Muscle of leg (tissue), 11 donors: ENCODE measurements around the gene RING1. TPM values are rescaled to one million over a fixed set of nuclear protein-coding genes. Genes with fewer than 3 reads are reported as not detected.

Experiments
- DNase-seq: peaks from one replicate; pipeline ENCODE4 v3.0.0; 2013
- H3K27ac ChIP-seq: one replicate; pipeline ENCODE4 v1.5.1; 2013; ENCODE audit warnings: mild to moderate bottlenecking, low read length, control low read depth
- H3K27me3 ChIP-seq: one replicate; pipeline ENCODE4 v1.6.1; 2013; ENCODE audit warnings: low read length; ENCODE audit not compliant: control insufficient read depth, insufficient read depth
- H3K36me3 ChIP-seq: one replicate; pipeline ENCODE4 v1.6.1; 2013; ENCODE audit warnings: low read length; ENCODE audit not compliant: control insufficient read depth, insufficient read depth
- H3K4me1 ChIP-seq: one replicate; pipeline ENCODE4 v1.6.1; 2013; ENCODE audit warnings: low read length; ENCODE audit not compliant: control insufficient read depth, insufficient read depth
- H3K4me3 ChIP-seq: one replicate; pipeline ENCODE4 v1.5.1; 2013; ENCODE audit warnings: low read length, control low read depth
- H3K9me3 ChIP-seq: replicated peaks from 2 replicates; pipeline ENCODE4 v1.6.1; 2013; ENCODE audit warnings: low read depth, low read length; ENCODE audit not compliant: control insufficient read depth
- WGBS: methylation state at CpG from one replicate; pipeline ENCODE4 v1.1.5; 2013; ENCODE audit warnings: missing lambda C conversion rate; ENCODE audit not compliant: insufficient coverage; 5-methylcytosine and 5-hydroxymethylcytosine counted together
- polyA plus RNA-seq, 8 donors: library from polyadenylated mRNA; unstranded; fragments of 120-200 nt; gene quantifications; one replicate each; pipeline versions ENCODE4 v1.2.1 to v1.2.3, GENCODE V29; 2013; ENCODE audit warnings: inconsistent platforms in 1 of 8, low replicate concordance in 1 of 8; ENCODE audit not compliant: insufficient read length in 8 of 8, insufficient read depth in 1 of 8
- total RNA-seq: library from RNA; stranded (reverse); fragments of 120-200 nt; gene quantifications from one replicate; pipeline ENCODE4 v1.2.4, GENCODE V29; 2013

The RING1 gene
- total and polyA plus RNA-seq, 9 donors, result 22.8 to 46.6 (median 38.5) TPM

DNA sequence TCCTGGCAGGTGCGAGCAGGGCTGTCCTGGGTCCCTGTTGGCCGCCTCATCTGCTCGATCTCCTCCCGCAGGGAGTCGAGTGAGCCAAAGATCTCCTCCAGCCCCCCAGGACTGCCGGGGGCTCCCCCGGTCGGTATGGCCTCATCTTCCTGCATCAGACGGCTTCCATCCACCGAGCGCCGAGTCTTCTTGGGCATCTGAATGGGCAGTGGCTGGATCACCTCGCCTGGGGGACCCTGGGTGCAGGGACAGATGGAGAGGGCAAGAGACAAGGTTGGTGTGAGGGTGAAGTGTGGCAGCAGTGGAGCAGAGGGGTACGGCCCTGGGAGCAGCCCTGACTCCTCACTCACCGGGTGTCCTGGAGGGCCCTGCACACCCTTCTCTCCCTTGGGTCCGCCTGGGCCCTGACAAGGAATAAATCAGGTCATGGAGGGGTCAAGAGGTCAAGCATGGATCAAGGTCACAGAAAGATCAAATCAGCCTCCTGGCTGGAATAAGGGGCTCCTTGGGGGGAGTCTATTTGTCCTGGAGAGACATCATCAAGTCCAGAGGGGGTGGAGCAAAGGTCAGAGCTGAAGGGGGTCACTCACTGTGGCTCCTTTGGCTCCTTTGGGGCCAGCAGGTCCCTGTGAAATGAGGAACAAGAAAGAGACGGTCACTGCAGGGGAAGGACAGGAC, 42.6 kb upstream of the RING1 start:
- peaks cover 3% of the 10 kb centered on the region for H3K27me3 ChIP-seq
- H3K4me1 ChIP-seq, result peaks cover 17% of the 10 kb centered on the region
- H3K9me3 ChIP-seq, result no peaks in the 10 kb centered on the region
- 70% methylated on average over 12 of the region's 17 CpGs for WGBS
- no peak overlapping the region for H3K27ac ChIP-seq
- peaks cover 8% of the 10 kb centered on the region for H3K36me3 ChIP-seq
- DNase-seq, result no peak
- H3K4me3 ChIP-seq, result no peak overlapping the region

DNA sequence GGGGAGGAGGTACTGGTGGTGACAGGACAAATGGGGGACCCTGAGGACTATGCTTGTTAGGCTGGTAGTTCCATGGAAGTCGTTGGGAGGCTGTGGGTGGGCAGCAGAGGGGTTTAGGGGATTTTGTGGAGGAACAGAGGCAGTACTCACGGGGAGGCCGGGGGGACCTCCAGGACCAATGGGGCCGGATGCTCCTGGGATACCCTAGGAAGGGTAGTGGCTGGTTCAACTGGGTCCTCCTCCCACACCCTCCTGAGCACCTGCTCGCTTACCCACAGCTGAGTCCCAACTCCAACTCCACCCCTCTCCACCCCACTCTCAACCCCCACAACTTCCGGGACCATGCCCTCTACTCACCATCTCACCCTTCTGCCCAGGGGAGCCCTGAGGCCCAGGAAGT, 41.9 kb upstream of the RING1 start:
- Histone ChIP-seq H3K36me3 (peaks cover 12% of the 10 kb centered on the region), H3K9me3 (no peaks in the 10 kb centered on the region), H3K27me3 (peaks cover 3% of the 10 kb centered on the region), H3K27ac (no peak overlapping the region), H3K4me3 (no peak overlapping the region), H3K4me1 (peaks cover 13% of the 10 kb centered on the region)
- DNase-seq, result no peak
- 20% methylated on average over 1 of the region's 6 CpGs for WGBS

DNA sequence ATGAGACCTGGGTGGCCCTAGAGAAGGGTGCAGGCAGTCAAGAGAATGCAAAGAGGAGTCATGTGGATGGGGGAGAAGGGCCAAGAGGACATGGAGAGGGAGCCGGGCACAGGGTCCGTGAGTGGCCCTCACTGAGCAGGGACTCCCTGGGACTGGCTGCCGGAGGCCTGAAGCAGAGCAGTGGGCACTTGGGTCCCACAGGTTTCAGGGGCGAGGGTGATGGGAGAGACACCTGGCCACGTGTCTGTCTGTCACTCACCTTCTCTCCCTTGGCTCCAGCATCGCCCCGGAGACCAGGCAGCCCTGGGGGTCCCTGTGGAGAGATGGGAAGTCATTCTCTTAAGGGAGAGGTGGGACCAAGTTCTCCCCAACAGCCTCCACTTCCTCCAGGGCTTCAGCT, 41.5 kb upstream of the RING1 start:
- Histone ChIP-seq H3K27ac (no peak overlapping the region), H3K9me3 (no peaks in the 10 kb centered on the region), H3K27me3 (peaks cover 3% of the 10 kb centered on the region), H3K4me3 (no peak overlapping the region), H3K36me3 (peaks cover 12% of the 10 kb centered on the region), H3K4me1 (peaks cover 10% of the 10 kb centered on the region)
- no peak for DNase-seq
- WGBS, result 72% methylated on average over 4 of the region's 7 CpGs

DNA sequence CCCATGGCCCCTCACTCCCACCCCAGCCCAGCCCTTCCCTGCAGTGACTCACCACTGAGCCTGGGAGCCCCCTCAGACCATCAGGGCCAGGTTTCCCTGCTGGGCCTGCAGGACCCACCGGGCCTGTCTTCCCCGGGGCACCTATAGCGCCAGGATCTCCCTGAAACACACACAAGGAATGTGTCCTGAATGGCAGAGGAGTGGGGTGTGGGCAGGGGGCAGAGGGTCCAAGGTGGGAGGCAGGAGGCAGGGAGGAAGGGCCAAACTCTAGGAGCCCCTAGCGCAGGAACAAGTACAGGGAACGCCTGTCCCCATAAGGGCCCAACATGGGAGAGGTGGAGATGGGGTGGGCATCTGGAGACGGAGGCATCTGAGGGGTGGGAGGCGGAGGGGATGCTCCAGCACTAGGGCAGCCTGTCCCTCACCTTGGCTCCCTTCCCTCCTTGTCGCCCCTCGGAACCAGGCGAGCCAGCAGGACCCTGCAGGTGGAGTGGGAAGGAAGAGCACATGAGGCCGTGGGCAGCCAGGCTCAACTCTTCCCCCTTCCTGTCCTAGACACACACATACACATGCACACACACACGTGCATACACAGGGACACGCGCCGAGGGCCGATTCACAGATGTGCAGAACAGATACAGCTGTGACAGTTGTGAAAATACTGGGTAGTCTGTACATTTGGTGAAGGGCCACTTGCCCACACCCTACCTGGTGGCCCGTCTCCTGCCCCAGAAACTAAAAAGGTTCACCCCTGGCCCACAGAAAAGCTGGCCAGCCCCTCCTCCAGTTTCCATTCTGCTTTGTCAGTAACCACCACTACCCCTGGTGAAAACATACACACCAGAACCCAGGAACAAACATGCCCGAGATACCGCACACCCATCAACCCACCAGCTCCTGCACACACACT, 40.7 kb upstream of the RING1 start:
- Histone ChIP-seq H3K36me3 (peaks cover 12% of the 10 kb centered on the region), H3K4me1 (peaks cover 2% of the 10 kb centered on the region), H3K4me3 (no peak overlapping the region), H3K27ac (no peak overlapping the region), H3K9me3 (no peaks in the 10 kb centered on the region), H3K27me3 (peaks cover 3% of the 10 kb centered on the region)
- WGBS, result 86% methylated on average over 5 of the region's 19 CpGs
- DNase-seq, result no peak

DNA sequence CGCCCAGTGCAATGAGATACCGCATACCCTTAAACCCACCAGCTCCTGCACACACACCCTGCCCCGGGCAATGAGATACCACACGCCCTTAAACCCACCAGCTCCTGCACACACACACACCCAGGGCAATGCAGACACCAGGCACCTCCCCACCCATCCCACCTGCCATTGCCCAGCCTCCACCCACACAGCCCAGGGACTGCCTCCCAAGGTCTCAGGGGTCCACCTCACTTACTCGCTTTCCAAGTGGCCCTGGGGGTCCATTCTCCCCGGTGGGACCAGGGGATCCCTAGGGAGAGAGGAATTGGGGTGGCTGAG, 40.1 kb upstream of the RING1 start:
- WGBS, result 75% methylated on average over 3 of the region's 6 CpGs
- no peak overlapping the region for H3K4me3 ChIP-seq
- peaks cover 5% of the 10 kb centered on the region for H3K27me3 ChIP-seq
- peaks cover 12% of the 10 kb centered on the region for H3K36me3 ChIP-seq
- H3K9me3 ChIP-seq, result no peaks in the 10 kb centered on the region
- H3K4me1 ChIP-seq, result no peaks in the 10 kb centered on the region
- no peak for DNase-seq
- H3K27ac ChIP-seq, result no peak overlapping the region

GRCh38 chr6:33168639-33169038, 39.7 kb upstream of the RING1 start:
- WGBS, result 60% methylated on average over 5 of the region's 5 CpGs
- Histone ChIP-seq H3K9me3 (no peaks in the 10 kb centered on the region), H3K4me1 (no peaks in the 10 kb centered on the region), H3K4me3 (no peak overlapping the region), H3K27ac (no peak overlapping the region), H3K27me3 (peaks cover 5% of the 10 kb centered on the region), H3K36me3 (peaks cover 12% of the 10 kb centered on the region)
- no peak for DNase-seq

GRCh38 chr6:33169291-33170175, 38.8 kb upstream of the RING1 start:
- Histone ChIP-seq H3K9me3 (no peaks in the 10 kb centered on the region), H3K4me1 (no peaks in the 10 kb centered on the region), H3K36me3 (peaks cover 12% of the 10 kb centered on the region), H3K27ac (no peak overlapping the region), H3K27me3 (peaks cover 5% of the 10 kb centered on the region), H3K4me3 (no peak overlapping the region)
- DNase-seq, result no peak
- WGBS, result 83% methylated on average over 2 of the region's 10 CpGs

DNA sequence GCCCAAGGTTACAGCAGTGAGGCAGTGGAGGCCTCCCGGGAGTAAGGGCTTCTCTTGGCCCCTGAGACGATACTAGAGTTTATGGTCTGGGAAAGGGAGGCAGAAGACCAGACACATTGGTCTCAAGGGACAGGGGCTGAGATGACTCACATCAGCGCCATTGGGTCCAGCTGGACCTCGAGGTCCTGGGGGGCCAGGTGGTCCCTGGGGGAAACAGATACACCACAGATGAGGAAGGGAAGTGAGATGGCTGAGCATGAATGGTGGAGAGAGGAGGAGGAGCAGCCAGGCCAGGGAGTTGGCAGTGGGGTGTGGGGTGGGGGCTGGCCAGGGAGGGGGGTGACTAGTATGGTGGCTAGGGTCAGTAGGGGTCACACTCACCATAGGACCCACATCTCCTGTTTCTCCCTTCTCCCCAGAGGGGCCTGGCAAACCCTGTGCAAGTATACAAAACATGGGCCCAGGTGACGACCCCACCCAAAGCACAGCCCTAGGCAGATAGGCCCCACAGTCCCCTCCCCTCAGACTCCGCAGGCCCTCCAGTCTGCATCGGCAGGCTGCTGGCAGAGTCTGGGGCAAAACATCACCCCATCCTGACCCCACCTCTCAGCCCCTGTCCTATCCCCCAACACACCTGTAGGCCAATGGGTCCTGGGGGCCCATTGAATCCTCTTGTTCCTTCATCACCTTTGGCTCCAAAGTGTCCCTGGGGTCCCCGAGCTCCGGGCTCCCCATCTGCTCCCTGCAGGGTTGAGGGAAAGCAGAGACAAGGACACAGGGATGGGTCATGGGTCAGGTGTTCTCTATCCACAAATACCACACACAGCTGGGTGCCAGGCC, 37.9 kb upstream of the RING1 start:
- WGBS, result 64% methylated on average over 7 of the region's 9 CpGs
- H3K4me3 ChIP-seq, result no peak overlapping the region

GRCh38 chr6:33171016-33171879, 37.1 kb upstream of the RING1 start:
- H3K4me1 ChIP-seq, result no peaks in the 10 kb centered on the region
- 83% methylated on average over 7 of the region's 11 CpGs for WGBS
- peaks cover 2% of the 10 kb centered on the region for H3K27me3 ChIP-seq
- H3K9me3 ChIP-seq, result no peaks in the 10 kb centered on the region
- DNase-seq, result no peak
- no peak overlapping the region for H3K27ac ChIP-seq
- H3K36me3 ChIP-seq, result peaks cover 12% of the 10 kb centered on the region
- H3K4me3 ChIP-seq, result no peak overlapping the region

More for the DNA sequence above, 37.9 kb upstream of the RING1 start:
- H3K27ac ChIP-seq, result no peak overlapping the region
- peaks cover 12% of the 10 kb centered on the region for H3K36me3 ChIP-seq
- no peaks in the 10 kb centered on the region for H3K4me1 ChIP-seq
- H3K27me3 ChIP-seq, result peaks cover 5% of the 10 kb centered on the region
- no peaks in the 10 kb centered on the region for H3K9me3 ChIP-seq
- no peak for DNase-seq
